Measurements from ENCODE around the gene LRCOL1.

Gene LRCOL1

GRCh38 chr12:132642846-132643835 is 32.8 kb upstream of the LRCOL1 start:
- DNase-seq (ENCODE audit: low spot score) = no peak
- no peak overlapping the region for H3K4me2 ChIP-seq (ENCODE audit: insufficient read depth, low read length, poor library complexity, severe bottlenecking)
- peaks cover 4% of the 10 kb centered on the region for H3K79me1 ChIP-seq (ENCODE audit: low read depth, low read length)
- H3K27ac ChIP-seq (replicated peaks; ENCODE audit: low read length) = no peak overlapping the region
- no peak overlapping the region for H2BK15ac ChIP-seq (ENCODE audit: low read length)
- no peaks in the 10 kb centered on the region for H3K4me1 ChIP-seq (ENCODE audit: control insufficient read depth in 2 of 2, insufficient read depth in 1 of 2, low read depth in 1 of 2, low read length in 2 of 2)
- no peak overlapping the region for H3K4me3 ChIP-seq (ENCODE audit: low read length in 2 of 2)
- H3K23ac ChIP-seq (ENCODE audit: low read depth, low read length, poor library complexity) = peak overlapping the region; percentile 73
- H3K9me3 ChIP-seq (replicated peaks in 1 of 2; ENCODE audit: control insufficient read depth in 2 of 2, insufficient read depth in 1 of 2, low read depth in 1 of 2, low read length in 2 of 2) = peaks cover 0 to 2% of the 10 kb centered on the region in 2 donors
- H3K36me3 ChIP-seq (replicated peaks in 1 of 2; ENCODE audit: control insufficient read depth in 2 of 2, insufficient read depth in 2 of 2, low read length in 2 of 2) = peaks cover 64 to 94% of the 10 kb centered on the region in 2 donors
- WGBS, 2 donors (ENCODE audit: extremely low coverage in 2 of 2, insufficient read length in 2 of 2, insufficient replicate concordance in 1 of 2) = no CpG with 5 or more reads among the region's 30 CpGs
- H3K18ac ChIP-seq (ENCODE audit: low read length) = no peak overlapping the region
- no peak overlapping the region for H2AK5ac ChIP-seq (ENCODE audit: low read depth, low read length)
- no peak overlapping the region for H4K8ac ChIP-seq (ENCODE audit: low read depth, low read length)
- H2BK12ac ChIP-seq (ENCODE audit: low read length) = no peak overlapping the region
- peak overlapping the region; percentile 13 for H2BK5ac ChIP-seq (ENCODE audit: low read length)
- no peak overlapping the region for H2BK120ac ChIP-seq (ENCODE audit: low read depth, low read length)
- no peak overlapping the region for H4K91ac ChIP-seq (ENCODE audit: low read depth, low read length, poor library complexity)
- H3K14ac ChIP-seq (ENCODE audit: low read length) = no peak overlapping the region
- no peaks in the 10 kb centered on the region for H3K27me3 ChIP-seq (ENCODE audit: control insufficient read depth in 3 of 3, insufficient read depth in 3 of 3, low read depth in 1 of 3, low read length in 3 of 3)
- H3K4ac ChIP-seq (ENCODE audit: low read length) = no peak overlapping the region
- H3K9ac ChIP-seq (ENCODE audit: low read depth, low read length, poor library complexity) = peak overlapping the region; percentile 81
- no peak overlapping the region for H2AFZ ChIP-seq (ENCODE audit: low read length)

- Histone ChIP-seq H2BK5ac (ENCODE audit: low read length) (peak overlapping the region; percentile 13), H2BK15ac (ENCODE audit: low read length) (no peak overlapping the region), H3K27me3 (ENCODE audit: control insufficient read depth in 3 of 3, insufficient read depth in 3 of 3, low read depth in 1 of 3, low read length in 3 of 3) (no peaks in the 10 kb centered on the region), H3K4ac (ENCODE audit: low read length) (no peak overlapping the region), H2AFZ (ENCODE audit: low read length) (no peak overlapping the region), H2AK5ac (ENCODE audit: low read depth, low read length) (no peak overlapping the region), H3K36me3 (replicated peaks in 1 of 2; ENCODE audit: control insufficient read depth in 2 of 2, insufficient read depth in 2 of 2, low read length in 2 of 2) (peaks cover 65 to 94% of the 10 kb centered on the region in 2 donors), H3K9me3 (replicated peaks in 1 of 2; ENCODE audit: control insufficient read depth in 2 of 2, insufficient read depth in 1 of 2, low read depth in 1 of 2, low read length in 2 of 2) (peaks cover 0 to 2% of the 10 kb centered on the region in 2 donors), H3K9ac (ENCODE audit: low read depth, low read length, poor library complexity) (peak overlapping the region; percentile 77), H3K23ac (ENCODE audit: low read depth, low read length, poor library complexity) (peak overlapping the region; percentile 73), H4K91ac (ENCODE audit: low read depth, low read length, poor library complexity) (no peak overlapping the region), H3K4me2 (ENCODE audit: insufficient read depth, low read length, poor library complexity, severe bottlenecking) (no peak overlapping the region), H2BK120ac (ENCODE audit: low read depth, low read length) (no peak overlapping the region), H3K4me1 (ENCODE audit: control insufficient read depth in 2 of 2, insufficient read depth in 1 of 2, low read depth in 1 of 2, low read length in 2 of 2) (no peaks in the 10 kb centered on the region), H3K27ac (replicated peaks; ENCODE audit: low read length) (no peak overlapping the region), H2BK12ac (ENCODE audit: low read length) (no peak overlapping the region), H3K79me1 (ENCODE audit: low read depth, low read length) (peaks cover 4% of the 10 kb centered on the region), H3K18ac (ENCODE audit: low read length) (no peak overlapping the region), H3K14ac (ENCODE audit: low read length) (no peak overlapping the region), H4K8ac (ENCODE audit: low read depth, low read length) (peak overlapping the region; percentile 17), H3K4me3 (ENCODE audit: low read length in 2 of 2) (no peak overlapping the region)
- DNase-seq (ENCODE audit: low spot score) = no peak
- no CpG with 5 or more reads among the region's 28 CpGs for WGBS, 2 donors (ENCODE audit: extremely low coverage in 2 of 2, insufficient read length in 2 of 2, insufficient replicate concordance in 1 of 2)
These were observed 31.6 kb upstream of the LRCOL1 start for GRCh38 chr12:132641811-132642650.

GRCh38 chr12:132640936-132641335 is 30.6 kb upstream of the LRCOL1 start:
- Histone ChIP-seq H3K14ac (ENCODE audit: low read length) (no peak overlapping the region), H3K36me3 (replicated peaks in 1 of 2; ENCODE audit: control insufficient read depth in 2 of 2, insufficient read depth in 2 of 2, low read length in 2 of 2) (peaks cover 70 to 94% of the 10 kb centered on the region in 2 donors), H2BK12ac (ENCODE audit: low read length) (no peak overlapping the region), H3K4me1 (ENCODE audit: control insufficient read depth in 2 of 2, insufficient read depth in 1 of 2, low read depth in 1 of 2, low read length in 2 of 2) (no peaks in the 10 kb centered on the region), H3K4me2 (ENCODE audit: insufficient read depth, low read length, poor library complexity, severe bottlenecking) (no peak overlapping the region), H2AFZ (ENCODE audit: low read length) (no peak overlapping the region), H3K27ac (replicated peaks; ENCODE audit: low read length) (no peak overlapping the region), H4K8ac (ENCODE audit: low read depth, low read length) (no peak overlapping the region), H3K4me3 (ENCODE audit: low read length in 2 of 2) (no peak overlapping the region), H3K18ac (ENCODE audit: low read length) (no peak overlapping the region), H3K27me3 (ENCODE audit: control insufficient read depth in 3 of 3, insufficient read depth in 3 of 3, low read depth in 1 of 3, low read length in 3 of 3) (no peaks in the 10 kb centered on the region), H3K4ac (ENCODE audit: low read length) (no peak overlapping the region), H3K79me1 (ENCODE audit: low read depth, low read length) (peaks cover 4% of the 10 kb centered on the region), H3K9me3 (replicated peaks in 1 of 2; ENCODE audit: control insufficient read depth in 2 of 2, insufficient read depth in 1 of 2, low read depth in 1 of 2, low read length in 2 of 2) (peaks cover 0 to 2% of the 10 kb centered on the region in 2 donors), H3K23ac (ENCODE audit: low read depth, low read length, poor library complexity) (no peak overlapping the region), H2BK15ac (ENCODE audit: low read length) (no peak overlapping the region), H4K91ac (ENCODE audit: low read depth, low read length, poor library complexity) (no peak overlapping the region), H3K9ac (ENCODE audit: low read depth, low read length, poor library complexity) (peak overlapping the region; percentile 56), H2BK5ac (ENCODE audit: low read length) (no peak overlapping the region), H2AK5ac (ENCODE audit: low read depth, low read length) (no peak overlapping the region), H2BK120ac (ENCODE audit: low read depth, low read length) (no peak overlapping the region)
- WGBS, 2 donors (ENCODE audit: extremely low coverage in 2 of 2, insufficient read length in 2 of 2, insufficient replicate concordance in 1 of 2) = no CpG with 5 or more reads among the region's 10 CpGs
- DNase-seq (ENCODE audit: low spot score) = no peak
